Activated T-helper 1 cell treated with anti-CD3 and anti-CD28 coated beads, Interleukin-2, amount 50 U/mL, for 16 hours (primary cell): ENCODE measurements around the gene GCK.
"Not testable (repeated sequence)": the region's sequence is repeated elsewhere in the genome, so short reads cannot be mapped to it uniquely, and the experiment has no call there.

Experiments used
- DNase-seq, 2 donors: peaks; one replicate each; pipeline ENCODE4 v3.0.0-alpha.2; 2020; ENCODE audit warnings: low read depth in 1 of 2, low spot score in 1 of 2

GCK gene

GRCh38 chr7:44206008-44206407 lies 16.8 kb upstream of the GCK start:
- DNase-seq: no peak

- DNase-seq: no peak
Observed at GRCh38 chr7:44201813-44202212, 12.6 kb upstream of the GCK start.

- peak; percentile 86 to 91 for DNase-seq
Observed at GRCh38 chr7:44200699-44201461, 11.6 kb upstream of the GCK start, which contains the start of gene YKT6. Gene YKT6 (plus strand): TSS chr7:44200978. CDS start chr7:44201136, 158 bp downstream.

DNA sequence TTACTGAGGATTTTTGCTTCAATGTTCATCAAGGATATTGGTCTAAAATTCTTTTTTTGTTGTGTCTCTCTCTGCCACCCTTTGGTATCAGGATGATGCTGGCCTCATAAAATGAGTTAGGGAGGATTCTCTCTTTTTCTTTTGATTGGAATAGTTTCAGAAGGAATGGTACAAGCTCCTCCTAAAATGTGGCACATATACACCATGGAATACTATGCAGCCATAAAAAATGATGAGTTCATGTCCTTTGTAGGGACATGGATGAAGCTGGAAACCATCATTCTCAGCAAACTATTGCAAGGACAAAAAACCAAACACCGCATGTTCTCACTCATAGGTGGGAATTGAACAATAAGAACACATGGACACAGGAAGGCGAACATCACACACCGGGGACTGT lies 10.9 kb upstream of the GCK start:
- not testable (repeated sequence) for DNase-seq

GRCh38 chr7:44197474-44197873 lies 8.2 kb upstream of the GCK start:
- DNase-seq: no peak

DNA sequence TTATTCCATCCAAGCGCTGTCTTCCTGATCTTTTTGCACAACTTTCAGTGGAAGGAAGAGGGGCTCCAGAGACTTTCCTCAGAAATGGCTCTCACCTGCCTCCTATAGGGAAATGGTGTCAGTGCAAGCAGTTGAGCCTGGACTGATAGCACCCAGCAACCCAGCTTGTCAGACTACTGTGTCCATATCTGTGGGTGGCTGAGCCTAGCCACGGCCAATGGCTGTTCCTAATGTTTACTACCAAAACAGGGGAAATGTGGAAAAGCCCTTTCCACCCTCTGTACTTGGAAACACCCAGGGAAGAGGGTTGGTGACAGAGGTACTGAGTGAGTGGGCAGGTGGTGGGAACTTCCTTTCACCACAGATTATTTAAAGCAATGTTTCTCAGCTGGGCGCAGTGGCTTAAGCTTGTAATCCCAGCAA lies 7.2 kb upstream of the GCK start:
- no peak for DNase-seq

DNA sequence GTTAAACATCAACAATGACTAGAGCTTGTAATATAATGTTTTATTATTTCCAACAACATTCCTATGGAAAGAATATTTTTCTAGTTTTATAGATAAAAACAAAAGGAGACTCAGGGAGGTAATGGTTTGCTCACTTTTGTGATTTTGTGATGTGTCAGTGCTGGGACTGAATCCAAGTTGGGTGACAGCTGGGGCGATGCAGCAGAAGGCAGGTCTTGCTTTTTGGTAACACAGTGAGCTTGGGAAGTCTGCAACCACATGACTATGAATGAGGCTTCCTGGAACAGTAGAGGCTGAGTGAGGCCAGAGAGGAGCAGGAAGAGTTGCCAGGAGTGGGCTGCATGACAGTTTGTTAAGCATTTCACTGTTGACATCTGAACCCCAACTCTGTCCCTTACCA lies 6.7 kb upstream of the GCK start:
- DNase-seq: no peak

DNA sequence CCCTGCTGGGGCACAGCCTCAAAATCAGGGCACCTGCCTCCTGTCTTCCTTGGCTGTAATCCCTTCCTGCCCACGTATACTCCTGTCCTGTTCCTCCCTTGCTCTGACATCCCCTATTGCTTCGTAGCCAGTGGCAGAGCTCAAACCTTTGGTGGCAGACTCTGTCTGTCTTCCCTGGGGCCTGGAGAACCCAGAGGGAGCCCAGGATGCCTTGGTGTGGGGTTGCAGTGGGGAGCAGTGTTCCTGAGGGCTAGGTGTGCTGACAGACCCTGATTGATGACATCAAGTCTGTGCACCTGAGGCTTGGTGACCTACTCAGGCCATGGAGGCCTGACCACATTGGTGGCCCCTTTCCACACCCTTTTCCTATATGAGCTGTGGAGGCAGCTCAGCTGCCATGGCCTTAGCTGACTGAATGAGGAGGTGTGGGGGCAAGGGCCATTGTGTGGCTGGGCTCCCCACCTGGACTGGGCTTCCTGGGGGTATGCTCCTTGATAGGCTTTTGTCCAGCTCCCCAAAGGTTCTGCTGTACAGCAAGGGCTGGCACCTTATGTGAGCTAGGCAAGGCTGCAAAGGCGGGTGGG lies 5.4 kb upstream of the GCK start:
- no peak for DNase-seq

GRCh38 chr7:44194069-44194468 lies 4.8 kb upstream of the GCK start:
- no peak for DNase-seq

- DNase-seq: no peak
Observed at GRCh38 chr7:44193011-44193802, 4.0 kb upstream of the GCK start.

DNA sequence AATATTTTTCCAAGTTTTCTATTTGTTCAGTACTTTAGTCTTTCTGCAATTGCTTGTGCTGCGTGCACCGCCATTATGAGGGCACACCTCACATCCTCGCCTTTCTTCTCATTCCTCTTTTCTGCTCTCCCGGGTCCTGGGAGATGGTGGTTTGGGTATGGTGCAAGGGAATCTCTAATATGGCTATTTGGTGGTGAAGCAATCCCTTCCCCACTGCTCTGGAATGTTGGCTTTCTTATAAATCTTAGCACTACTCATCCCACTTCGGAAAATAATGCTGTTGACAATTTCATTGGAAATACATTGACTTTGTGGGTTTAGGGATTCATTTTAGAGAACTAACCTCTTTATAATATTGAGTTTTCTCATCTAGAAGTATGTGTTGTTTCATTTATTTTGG lies 1.9 kb upstream of the GCK start:
- no peak for DNase-seq

DNA sequence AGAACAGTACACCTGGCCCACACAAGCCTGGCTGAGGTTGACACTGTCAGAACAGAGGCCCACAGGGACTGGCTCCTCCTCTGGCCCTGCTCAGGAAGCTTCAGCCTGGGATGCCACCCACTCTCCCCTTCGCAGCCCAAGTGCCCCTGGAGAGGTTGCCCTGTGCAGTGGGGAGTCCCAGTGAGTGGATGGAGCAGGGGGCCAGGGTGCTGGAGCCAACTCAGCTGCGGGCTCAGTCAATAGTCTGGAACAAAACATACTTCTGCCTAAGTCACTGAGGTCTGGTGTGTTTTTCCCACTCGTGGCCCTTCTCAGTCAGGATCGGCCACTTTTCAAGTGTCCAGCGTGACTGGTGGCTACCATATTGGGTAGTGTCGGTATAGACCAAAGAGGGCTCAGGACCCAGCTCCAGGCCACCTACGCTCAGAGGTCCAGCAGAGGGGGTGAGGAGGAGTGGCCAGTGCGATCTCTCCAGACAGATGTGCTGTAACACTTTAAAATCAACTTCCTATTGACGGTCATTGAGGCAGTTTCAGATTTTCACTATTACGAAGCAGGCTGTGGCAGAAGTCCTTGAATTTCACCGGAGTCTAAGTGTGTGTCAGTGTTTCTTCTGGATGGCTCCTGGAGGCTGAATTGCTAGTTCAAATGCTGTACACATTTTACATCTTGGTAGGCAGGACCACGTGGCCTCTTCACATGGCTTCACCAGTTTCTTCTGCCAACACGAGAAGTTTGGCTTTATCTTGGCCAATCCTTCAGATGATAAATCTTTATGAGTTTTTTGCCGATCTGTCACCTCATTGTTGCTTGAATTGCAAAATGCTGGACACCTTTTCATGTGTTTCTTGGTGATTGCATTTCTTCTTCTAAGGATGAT lies 994 bp upstream of the GCK start:
- no peak for DNase-seq

GRCh38 chr7:44188480-44189225 lies 586 bp downstream of the GCK start:
- DNase-seq: no peak

DNA sequence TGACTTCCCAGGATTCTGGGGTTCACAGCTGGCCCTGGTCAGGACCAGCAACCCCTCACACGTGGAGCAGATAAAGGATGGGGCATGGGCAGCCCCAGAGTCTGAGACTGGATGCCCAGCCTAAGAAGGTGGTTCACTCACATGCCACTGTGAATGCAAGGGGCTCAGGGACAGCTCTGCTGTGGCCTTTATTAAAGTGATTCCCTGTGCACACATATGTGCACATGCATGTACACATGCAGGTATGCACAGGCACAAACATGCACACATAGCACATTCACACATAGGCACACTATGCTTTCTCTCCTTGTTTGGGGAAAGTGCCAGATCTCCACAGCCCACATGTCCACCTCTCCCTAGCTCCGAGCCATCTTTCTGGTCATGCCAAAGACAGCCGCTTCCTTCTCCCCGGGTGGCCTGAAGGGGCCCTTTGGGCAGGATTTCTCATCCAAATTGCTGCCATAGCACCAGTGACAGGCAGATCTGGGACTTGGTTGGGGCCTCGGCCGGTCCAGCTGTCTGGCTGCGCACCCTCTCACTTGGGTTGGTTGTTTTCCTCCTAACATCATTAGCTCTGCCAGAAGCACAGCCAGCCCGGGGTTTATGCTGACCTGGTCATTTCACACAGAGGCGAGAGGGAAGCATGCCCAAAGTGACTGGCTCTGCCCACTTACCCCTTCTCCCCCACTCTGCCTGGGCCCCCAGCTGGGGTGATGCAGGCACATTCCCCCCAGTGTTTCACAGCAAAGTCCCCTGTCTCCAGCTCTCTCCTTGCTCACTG lies 1.4 kb downstream of the GCK start:
- no peak for DNase-seq

DNA sequence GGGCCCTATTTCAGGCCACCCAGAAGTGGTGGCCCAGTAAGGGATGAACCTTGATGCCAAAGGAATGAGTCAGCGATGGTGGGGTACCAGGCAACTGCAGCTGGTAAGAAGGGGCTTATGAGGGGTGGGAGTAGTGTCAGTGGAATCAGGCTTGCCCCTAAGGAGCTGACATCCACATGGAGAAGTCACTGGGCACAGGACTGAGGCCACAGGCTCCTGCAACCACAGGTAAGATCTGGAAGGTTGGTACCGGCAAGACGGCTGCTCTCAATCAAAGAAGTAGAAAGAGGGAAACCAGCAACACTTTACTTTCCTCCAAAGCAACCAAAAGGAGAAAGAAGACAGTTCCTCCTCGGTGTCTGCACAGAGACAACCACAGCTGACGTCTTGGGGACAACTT lies 2.5 kb downstream of the GCK start:
- no peak for DNase-seq

DNA sequence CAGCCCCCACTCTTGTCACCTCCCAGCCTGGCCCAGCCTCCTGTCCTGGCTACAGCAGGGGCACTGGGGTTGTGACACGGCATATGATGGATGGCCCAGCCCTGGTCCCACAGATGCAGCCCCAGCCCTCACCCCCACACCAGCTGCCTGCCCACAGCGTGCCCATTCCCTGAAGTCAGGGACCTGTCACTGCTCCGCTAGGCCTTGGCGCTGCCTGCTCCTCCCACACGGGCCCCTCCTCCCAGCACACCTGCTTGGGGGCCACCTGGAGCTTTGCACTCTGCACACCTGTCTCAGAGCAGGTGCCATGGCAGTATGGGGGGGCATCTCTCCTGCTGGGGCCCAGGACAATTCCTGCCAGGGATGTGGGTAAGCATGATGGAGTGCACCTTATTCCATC lies 3.5 kb downstream of the GCK start:
- DNase-seq: no peak

DNA sequence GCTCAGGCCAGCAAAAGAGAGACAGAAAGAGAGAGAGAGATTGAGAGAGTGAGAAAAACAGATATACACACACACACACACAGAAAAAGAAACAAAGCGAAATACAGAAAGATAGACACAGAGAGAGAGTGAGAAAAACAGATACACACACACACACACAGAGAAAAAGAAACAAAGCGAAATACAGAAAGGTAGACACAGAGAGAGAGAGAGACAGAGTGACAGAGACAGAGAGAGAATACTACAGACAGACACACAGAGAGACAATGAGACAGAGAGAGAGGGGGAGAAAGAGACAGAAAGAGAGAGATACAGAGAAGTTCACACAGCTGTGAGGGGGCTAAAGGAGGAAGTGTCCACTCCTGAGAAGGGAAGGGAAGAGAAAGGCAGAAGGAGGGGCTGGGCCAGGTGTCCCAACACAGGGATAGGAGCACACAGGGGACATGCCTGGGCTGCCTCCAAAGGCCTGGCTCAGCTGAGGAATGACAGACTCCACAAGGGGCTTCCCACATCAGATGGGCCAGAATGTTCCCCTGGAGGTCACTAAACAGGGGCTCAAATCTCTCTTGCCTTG lies 4.3 kb downstream of the GCK start:
- no peak for DNase-seq

- no peak for DNase-seq
Observed at GRCh38 chr7:44184206-44184872, 4.9 kb downstream of the GCK start.

- DNase-seq: no peak
Observed at GRCh38 chr7:44183386-44183785, 5.9 kb downstream of the GCK start.
